Measurements from ENCODE around the gene RPL13.

DNA sequence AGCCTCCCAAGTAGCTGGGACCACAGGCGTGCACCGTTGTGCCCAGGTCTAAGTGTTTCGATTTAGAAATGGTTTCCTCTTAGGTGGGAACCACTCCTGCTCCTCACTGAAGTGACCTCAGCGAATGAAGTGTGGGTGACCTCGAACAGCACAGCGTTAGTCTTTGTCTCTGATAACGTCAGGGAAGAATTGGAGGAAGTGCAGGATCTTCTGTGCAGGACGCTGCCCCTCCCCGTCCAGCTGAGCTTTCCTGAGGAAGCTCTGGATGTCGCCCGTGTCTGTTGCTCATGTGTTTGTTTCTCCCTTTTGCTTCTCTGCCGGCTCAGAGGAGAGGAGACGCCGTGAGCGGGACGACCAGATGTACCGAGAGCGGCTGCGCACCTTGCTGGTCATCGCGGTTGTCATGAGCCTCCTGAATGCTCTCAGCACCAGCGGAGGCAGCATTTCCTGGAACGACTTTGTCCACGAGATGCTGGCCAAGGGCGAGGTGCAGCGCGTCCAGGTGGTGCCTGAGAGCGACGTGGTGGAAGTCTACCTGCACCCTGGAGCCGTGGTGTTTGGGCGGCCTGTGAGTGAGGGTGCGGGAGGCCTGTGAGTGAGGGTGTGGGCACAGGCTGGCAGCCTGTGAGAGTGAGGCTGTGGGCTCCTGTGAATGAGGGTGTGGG is 36.7 kb upstream of the RPL13 start:
- no peak for TF ChIP-seq CHCHD3 (CRISPR knock-in tag; IDR thresholded peaks at IDR 0.05)
- TF ChIP-seq ZC3H11A (IDR thresholded peaks at IDR 0.05; ENCODE audit: low read depth, low read length) = no peak
- TF ChIP-seq, protein P1, sequence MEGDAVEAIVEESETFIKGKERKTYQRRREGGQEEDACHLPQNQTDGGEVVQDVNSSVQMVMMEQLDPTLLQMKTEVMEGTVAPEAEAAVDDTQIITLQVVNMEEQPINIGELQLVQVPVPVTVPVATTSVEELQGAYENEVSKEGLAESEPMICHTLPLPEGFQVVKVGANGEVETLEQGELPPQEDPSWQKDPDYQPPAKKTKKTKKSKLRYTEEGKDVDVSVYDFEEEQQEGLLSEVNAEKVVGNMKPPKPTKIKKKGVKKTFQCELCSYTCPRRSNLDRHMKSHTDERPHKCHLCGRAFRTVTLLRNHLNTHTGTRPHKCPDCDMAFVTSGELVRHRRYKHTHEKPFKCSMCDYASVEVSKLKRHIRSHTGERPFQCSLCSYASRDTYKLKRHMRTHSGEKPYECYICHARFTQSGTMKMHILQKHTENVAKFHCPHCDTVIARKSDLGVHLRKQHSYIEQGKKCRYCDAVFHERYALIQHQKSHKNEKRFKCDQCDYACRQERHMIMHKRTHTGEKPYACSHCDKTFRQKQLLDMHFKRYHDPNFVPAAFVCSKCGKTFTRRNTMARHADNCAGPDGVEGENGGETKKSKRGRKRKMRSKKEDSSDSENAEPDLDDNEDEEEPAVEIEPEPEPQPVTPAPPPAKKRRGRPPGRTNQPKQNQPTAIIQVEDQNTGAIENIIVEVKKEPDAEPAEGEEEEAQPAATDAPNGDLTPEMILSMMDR (IDR thresholded peaks at IDR 0.05 in 2 of 3, conservative IDR thresholded peaks at IDR 0.05 in 1 of 3; ENCODE audit: insufficient read depth in 2 of 3, low read depth in 1 of 3, low read length in 3 of 3) = no peak
- no peak for TF ChIP-seq NR4A1 (CRISPR knock-in tag; IDR thresholded peaks at IDR 0.05)
- TF ChIP-seq NR4A1 (tag; IDR thresholded peaks at IDR 0.05) = no peak
